WERI-Rb-1 (cell line): ENCODE data around the gene NT5C3B.

Experiments used
- DNase-seq: peaks from one replicate; pipeline ENCODE4 v3.0.0-alpha.2; 2020
- H3K27ac ChIP-seq: fragments of 250-450 bp; sonication (Bioruptor Pico); 2 replicates; pipeline ENCODE4 v1.5.1; 2020; ENCODE audit warnings: mild to moderate bottlenecking, moderate library complexity
- H3K27me3 ChIP-seq: fragments of 250-450 bp; sonication (Bioruptor Pico); 2 replicates; pipeline ENCODE4 v1.5.1; 2021; ENCODE audit warnings: mild to moderate bottlenecking, low read depth, moderate library complexity; ENCODE audit not compliant: insufficient read depth, severe bottlenecking
- H3K36me3 ChIP-seq: fragments of 250-450 bp; sonication (Bioruptor Pico); 2 replicates; pipeline ENCODE4 v1.5.1; 2020; ENCODE audit warnings: mild to moderate bottlenecking, moderate library complexity
- H3K4me3 ChIP-seq: 2 replicates; pipeline ENCODE4 v1.5.1; 2011; ENCODE audit warnings: low read depth, mild to moderate bottlenecking, control low read depth, low read length
- H3K9me3 ChIP-seq: fragments of 250-450 bp; sonication (Bioruptor Pico); 2 replicates; pipeline ENCODE4 v1.5.1; 2021; ENCODE audit warnings: mild to moderate bottlenecking, moderate library complexity; ENCODE audit not compliant: severe bottlenecking
- CTCF ChIP-seq: IDR thresholded peaks from 2 replicates; pipeline ENCODE4 v1.5.1; 2011; ENCODE audit warnings: low read depth, mild to moderate bottlenecking, control low read depth, inconsistent platforms, low read length

NT5C3B gene

GRCh38 chr17:41871789-41872188 is 35.8 kb upstream of the NT5C3B start:
- H3K4me3 ChIP-seq, result no peak overlapping the region
- no peaks in the 10 kb centered on the region for H3K27me3 ChIP-seq
- TF ChIP-seq CTCF, result no peak
- no peak for DNase-seq
- no peak overlapping the region for H3K27ac ChIP-seq
- H3K36me3 ChIP-seq, result peaks cover 94% of the 10 kb centered on the region
- no peaks in the 10 kb centered on the region for H3K9me3 ChIP-seq

GRCh38 chr17:41870627-41871026 is 34.6 kb upstream of the NT5C3B start:
- Histone ChIP-seq H3K9me3 (no peaks in the 10 kb centered on the region), H3K27me3 (no peaks in the 10 kb centered on the region), H3K4me3 (no peak overlapping the region), H3K36me3 (peaks cover 93% of the 10 kb centered on the region), H3K27ac (no peak overlapping the region)
- no peak for DNase-seq
- TF ChIP-seq CTCF, result no peak

GRCh38 chr17:41870097-41870496 is 34.1 kb upstream of the NT5C3B start:
- H3K27me3 ChIP-seq, result no peaks in the 10 kb centered on the region
- TF ChIP-seq CTCF, result no peak
- no peak overlapping the region for H3K27ac ChIP-seq
- DNase-seq, result no peak
- H3K9me3 ChIP-seq, result no peaks in the 10 kb centered on the region
- peaks cover 88% of the 10 kb centered on the region for H3K36me3 ChIP-seq
- H3K4me3 ChIP-seq, result no peak overlapping the region

- DNase-seq, result no peak
- no peak overlapping the region; the same call in 1 of the 2 replicates for H3K27ac ChIP-seq
- peaks cover 86% of the 10 kb centered on the region for H3K36me3 ChIP-seq
- no peaks in the 10 kb centered on the region for H3K9me3 ChIP-seq
- no peak for TF ChIP-seq CTCF
- H3K27me3 ChIP-seq, result no peaks in the 10 kb centered on the region
- H3K4me3 ChIP-seq, result no peak overlapping the region
Measured at GRCh38 chr17:41869426-41869825, 33.4 kb upstream of the NT5C3B start.

- peaks cover 77% of the 10 kb centered on the region for H3K36me3 ChIP-seq
- no peaks in the 10 kb centered on the region for H3K9me3 ChIP-seq
- no peaks in the 10 kb centered on the region for H3K27me3 ChIP-seq
- no peak overlapping the region for H3K27ac ChIP-seq
- no peak for DNase-seq
- H3K4me3 ChIP-seq, result no peak overlapping the region
- TF ChIP-seq CTCF, result no peak
Measured at GRCh38 chr17:41868568-41868967, 32.5 kb upstream of the NT5C3B start.

- Histone ChIP-seq H3K4me3 (peak overlapping the region; percentile 36), H3K36me3 (peaks cover 47% of the 10 kb centered on the region), H3K27me3 (no peaks in the 10 kb centered on the region), H3K27ac (peak overlapping the region; percentile 91), H3K9me3 (no peaks in the 10 kb centered on the region)
- 0 out of 2 replicates have a peak, but pooled peaks have one; percentile 15 for TF ChIP-seq CTCF
- DNase-seq, result no peak
Measured at GRCh38 chr17:41865596-41865893, 29.5 kb upstream of the NT5C3B start.
